Gastrocnemius medialis (tissue), 4 donors: ENCODE measurements around the gene AHDC1.

Experiments
- CTCF ChIP-seq, 5 experiments: fragments of 450-650 bp in 3 of 5; fragments of 200-600 bp in 2 of 5; sonication (generic) in 2 of 5; IDR thresholded peaks in 4 of 5; conservative IDR thresholded peaks in 1 of 5; 1 replicate in 4 of 5; 2 replicates in 1 of 5; pipeline ENCODE4 v1.5.1; 2016 to 2019; ENCODE audit warnings: antibody characterized with exemption in 5 of 5, mild to moderate bottlenecking in 3 of 5, moderate library complexity in 3 of 5
- POLR2A ChIP-seq, 2 donors: fragments of 450-650 bp; IDR thresholded peaks; one replicate each; pipeline ENCODE4 v1.6.1; 2017; ENCODE audit warnings: antibody characterized with exemption in 2 of 2, mild to moderate bottlenecking in 2 of 2, moderate library complexity in 2 of 2

DNA sequence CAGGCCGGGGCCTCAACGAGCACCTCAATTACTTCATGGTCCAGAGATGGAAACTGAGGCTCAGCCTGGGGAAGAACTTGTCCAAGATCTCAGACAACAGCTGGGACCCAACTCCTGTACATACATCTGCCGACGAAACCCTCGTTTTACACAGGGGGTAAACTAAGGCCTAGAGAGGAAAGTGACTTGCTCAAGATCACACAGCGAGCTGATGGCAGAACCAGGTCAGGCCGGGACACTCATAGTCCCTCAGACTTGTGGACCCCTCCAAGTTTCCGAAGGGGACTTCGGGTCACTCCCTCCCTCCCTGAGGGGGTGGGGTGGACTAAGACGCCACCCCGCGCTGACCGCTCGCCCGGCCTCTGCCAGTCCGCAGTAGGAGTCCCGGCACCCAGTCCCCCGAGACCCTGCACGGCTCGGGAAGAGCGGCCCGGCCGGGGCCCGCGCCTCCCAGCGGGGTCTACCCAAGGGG is 114.4 kb downstream of the AHDC1 start:
- TF ChIP-seq CTCF (IDR thresholded peaks at IDR 0.05 in 4 of 5, conservative IDR thresholded peaks at IDR 0.05 in 1 of 5) (no peak), POLR2A (IDR thresholded peaks at IDR 0.05) (no peak)
